GM18508 (cell line): ENCODE data around the gene IL1R2.
"Not testable (repeated sequence)": the region's sequence is repeated elsewhere in the genome, so short reads cannot be mapped to it uniquely, and the experiment has no call there.

Experiments used
- ATAC-seq: cut with Tn5 transposase; IDR thresholded peaks from one replicate; pipeline ENCODE4 v1.9.1; 2021; ENCODE audit warnings: moderate number of reproducible peaks; ENCODE audit not compliant: insufficient read depth, unreplicated experiment

Gene IL1R2

DNA sequence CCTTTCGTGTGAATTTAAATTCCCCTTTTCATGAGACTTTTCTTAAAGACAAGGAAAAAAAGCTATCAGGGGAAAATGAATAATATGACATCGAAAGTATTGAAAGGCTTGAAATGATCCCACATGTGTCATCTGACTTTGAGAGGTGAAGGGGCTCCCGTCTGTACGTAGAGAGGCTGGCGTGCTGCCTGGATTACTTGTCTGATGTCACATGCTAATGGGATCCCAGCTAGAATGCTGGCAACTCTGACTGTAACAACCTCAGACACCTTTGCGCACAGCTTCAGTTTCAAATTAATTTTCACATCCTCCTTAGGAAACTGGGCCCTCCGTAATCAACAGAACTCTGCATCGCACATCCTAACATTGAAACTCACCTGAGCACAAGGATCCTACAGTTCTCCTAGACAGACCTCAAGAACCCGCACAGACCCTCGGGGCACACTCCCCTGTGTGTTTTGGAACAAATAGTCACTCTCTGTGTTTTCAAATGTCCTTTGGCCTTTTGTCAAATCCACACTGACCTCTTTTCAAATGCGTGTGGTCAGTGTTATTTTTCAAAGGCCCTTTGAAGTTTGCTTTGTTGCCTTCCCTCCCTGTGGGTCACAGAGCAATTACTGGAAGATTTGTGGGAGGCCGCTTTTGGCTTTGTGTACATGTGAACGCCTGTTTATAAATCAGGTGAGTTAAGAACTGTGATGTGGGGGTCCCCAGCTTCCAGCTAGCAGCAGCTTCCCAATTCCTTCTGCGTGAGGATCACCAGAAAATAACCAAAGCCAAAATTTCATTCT is 65.9 kb downstream of the IL1R2 start:
- no peak for ATAC-seq

DNA sequence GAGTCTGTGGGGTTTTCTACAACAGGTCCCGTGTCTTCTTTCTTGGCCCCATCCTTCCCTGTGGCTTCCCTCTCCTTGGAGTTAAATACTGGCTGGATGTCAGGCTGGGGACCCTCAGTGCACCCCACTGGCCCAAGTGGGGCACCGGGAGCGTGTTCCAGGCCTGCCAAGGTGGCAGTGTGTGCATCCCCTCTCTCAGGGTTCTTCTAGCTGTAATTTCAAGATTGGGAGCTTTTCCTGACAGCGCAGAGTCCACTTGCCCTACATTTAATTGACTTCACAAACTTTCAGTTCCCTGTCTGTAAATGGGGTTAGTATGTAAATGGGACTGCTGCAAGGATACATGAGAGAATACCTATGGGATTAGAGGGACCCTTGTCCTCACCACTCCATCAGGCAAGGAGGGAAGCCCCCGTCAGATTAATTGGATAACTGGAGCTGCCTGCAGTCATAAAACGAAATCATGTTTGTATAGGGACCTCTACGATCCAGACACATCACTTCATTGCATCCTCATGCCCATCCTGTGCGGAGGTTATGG is 66.6 kb downstream of the IL1R2 start:
- ATAC-seq, result no peak

DNA sequence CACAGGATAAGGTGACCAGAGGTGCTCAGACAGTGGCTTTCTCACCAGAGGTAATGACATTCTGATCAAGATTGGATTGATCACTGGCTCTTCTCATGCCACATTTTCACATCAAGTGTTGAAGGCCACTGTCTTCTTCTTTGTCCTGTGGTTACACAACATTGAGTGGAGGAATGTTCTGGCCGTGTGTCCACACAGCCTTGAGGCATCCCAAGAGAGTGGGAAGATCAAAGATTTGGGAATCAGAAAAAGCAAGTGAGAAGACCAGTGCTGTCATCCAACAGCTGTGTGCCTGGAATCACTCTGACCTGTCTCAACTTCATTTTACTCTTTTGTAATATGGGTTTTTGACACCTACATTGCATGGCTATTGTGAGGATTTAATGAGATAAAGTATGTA is 67.4 kb downstream of the IL1R2 start:
- no peak for ATAC-seq

DNA sequence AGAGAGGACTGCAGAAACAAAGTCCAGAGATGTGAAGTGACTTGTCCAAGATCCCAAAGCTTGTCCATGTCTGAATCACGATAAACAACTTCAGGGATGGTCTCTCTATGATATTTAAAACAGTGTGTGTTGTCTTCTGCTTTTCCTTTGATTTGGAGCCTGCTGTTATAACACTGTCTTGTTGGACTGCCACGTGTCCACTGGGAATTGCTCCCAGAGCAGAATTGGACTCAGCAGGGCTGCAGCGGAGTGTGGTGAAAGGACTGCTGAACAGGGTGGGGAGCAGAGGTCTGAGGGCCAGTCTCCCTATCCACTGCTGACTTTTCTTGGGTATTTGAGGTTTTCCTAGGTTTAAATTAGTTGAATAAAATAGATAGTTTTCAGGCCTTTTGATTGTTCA is 68.3 kb downstream of the IL1R2 start:
- ATAC-seq, result no peak

DNA sequence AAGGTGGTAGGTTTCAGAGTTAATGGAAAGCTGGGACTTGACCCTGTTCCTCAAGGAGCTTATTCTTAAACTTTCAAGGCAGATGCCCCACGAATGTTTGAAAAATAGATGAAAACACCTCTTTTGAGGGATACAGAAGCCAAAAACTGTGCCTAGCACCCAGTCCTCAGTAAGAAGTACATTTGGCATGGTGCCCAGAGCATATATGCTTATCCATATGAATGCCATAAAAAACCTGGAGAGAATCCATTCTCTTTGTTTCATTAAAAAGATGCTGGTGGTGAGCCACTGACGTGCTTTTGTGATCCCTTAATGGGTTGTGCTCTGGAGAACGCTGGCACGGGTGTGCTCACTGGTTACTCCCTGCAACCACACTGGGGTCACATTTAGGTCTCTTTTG is 69.0 kb downstream of the IL1R2 start:
- ATAC-seq, result no peak

DNA sequence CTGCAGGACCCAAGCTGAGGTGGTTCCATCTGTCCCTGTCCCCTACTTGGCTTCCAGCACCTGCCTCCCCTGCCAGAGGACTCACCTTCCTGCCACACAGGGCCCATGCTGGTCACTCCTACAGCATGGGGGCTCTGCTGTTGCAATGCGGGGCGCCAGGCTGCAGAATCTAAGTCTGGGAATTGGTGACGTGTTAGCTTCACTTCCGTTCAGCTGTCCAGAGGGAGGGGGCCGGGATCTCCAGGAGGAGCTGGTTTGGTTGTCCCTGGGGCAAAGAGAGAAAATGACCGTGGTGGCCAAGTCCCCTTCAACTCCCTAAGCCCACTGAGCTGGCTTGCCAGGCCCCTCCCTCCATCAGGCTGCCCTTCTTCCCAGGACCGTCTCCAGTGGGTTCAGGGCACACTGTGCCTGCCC is 69.5 kb downstream of the IL1R2 start:
- no peak for ATAC-seq

DNA sequence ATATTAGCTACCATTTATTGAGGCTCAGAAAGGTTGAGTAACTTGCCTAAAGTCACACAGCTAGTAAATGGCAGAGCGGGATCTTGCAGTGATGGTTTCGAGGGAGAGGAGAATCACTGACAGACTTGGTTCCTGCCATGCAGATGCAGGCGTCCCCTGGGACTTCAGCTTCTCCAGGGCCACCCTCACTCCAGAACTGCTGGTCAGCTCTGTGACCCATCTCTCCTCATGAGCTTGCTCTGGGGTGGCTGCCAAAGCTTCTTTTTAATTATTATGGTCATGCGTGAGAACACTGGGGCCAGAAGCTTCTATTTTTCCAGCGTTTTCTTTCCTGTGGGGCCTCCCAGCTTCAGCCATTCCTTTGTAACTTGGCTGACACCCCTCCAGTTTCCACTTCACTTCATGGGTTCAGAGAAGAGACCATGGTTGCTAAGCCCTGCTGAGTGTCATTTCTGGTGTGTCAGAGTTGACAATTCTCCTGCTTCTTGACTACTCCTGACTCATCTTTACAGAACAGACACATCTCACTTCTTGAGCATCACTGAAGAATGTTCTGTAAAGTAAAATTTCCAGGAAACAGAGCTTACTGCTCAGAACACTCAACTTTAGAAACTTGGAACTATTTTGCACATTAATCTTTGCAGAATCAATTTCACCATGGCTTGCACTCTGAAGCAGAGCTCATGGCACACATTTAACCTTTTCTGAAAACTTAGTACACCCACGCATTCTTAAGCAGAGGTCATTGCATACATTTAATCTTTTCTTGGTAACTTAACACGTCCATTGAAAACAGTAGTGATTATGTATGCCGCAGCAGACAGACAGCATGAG is 70.4 kb downstream of the IL1R2 start:
- no peak for ATAC-seq

DNA sequence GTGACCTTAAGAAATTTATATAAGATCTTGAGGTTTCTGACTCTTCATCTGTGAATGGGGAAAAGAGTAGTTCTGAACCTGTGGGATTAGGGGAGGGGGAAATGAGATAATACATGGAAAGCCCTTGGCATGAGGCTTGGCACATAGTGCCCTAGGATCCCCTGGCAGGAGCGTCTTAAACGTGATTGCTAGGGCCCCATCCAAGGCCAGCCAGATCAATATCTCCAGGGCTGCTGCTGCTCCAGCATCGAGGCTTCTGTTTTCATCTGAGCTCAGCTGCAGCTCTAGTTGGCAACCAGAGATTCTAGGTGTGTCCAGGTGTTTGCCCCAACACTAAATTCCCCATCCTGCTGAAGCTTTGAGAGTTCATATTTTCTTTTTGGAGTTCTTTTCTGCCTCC is 71.0 kb downstream of the IL1R2 start:
- ATAC-seq, result no peak

DNA sequence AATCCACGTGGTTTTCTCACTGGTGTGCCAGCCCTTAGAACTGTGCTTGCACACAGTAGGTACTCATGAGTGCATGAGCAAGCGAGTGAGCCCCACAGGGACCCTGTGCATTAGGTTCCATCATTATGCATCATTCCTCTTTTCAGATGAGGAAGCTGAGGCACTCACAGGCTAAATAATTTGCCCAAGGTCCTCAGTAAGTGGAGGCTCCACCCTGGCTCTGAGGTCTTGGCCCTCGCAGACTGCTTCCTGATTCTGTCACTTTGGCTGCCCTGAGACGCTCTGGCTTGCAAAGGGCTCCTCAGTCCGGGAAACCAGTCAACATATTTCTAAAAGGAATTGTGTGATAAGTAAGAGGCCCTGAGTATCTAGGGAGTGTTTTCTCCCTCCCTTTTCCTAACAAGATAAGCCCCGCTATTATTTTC is 71.7 kb downstream of the IL1R2 start:
- no peak for ATAC-seq

DNA sequence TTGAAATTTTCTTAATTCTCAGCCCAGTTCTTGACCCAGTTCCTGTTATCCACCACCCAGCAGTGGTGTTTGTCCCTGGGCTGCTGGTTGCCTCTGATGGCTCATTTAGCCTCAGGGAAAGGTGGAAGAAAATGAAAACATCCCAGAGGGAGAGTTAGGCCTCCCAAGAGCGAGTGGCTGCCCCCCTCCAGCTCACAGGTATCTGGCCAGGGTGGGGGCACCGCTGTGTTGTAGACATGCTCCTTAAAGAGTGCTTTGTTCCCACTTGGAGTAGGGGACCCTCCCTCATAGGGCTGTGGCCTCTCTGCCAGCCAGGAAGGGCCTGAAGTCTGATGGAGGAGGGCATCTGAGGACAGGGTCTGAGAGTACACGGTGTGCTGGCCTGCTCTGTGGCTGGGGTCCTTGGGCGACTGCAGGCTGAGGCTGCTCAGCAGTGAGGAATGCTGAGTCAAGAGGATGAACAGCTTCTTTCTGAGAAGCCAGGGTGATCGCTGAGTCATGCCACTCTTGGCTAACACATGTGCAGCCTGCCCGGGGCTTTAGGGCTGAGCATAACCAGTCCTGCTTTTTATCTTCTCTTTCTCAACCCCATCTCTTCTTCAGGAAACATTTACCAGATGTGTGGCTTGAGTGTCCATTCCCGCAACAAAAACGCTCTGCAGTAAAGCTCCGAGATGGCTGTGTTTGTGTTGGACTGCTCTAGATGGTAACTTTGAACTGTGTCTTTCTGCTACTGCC is 72.3 kb downstream of the IL1R2 start:
- no peak for ATAC-seq

DNA sequence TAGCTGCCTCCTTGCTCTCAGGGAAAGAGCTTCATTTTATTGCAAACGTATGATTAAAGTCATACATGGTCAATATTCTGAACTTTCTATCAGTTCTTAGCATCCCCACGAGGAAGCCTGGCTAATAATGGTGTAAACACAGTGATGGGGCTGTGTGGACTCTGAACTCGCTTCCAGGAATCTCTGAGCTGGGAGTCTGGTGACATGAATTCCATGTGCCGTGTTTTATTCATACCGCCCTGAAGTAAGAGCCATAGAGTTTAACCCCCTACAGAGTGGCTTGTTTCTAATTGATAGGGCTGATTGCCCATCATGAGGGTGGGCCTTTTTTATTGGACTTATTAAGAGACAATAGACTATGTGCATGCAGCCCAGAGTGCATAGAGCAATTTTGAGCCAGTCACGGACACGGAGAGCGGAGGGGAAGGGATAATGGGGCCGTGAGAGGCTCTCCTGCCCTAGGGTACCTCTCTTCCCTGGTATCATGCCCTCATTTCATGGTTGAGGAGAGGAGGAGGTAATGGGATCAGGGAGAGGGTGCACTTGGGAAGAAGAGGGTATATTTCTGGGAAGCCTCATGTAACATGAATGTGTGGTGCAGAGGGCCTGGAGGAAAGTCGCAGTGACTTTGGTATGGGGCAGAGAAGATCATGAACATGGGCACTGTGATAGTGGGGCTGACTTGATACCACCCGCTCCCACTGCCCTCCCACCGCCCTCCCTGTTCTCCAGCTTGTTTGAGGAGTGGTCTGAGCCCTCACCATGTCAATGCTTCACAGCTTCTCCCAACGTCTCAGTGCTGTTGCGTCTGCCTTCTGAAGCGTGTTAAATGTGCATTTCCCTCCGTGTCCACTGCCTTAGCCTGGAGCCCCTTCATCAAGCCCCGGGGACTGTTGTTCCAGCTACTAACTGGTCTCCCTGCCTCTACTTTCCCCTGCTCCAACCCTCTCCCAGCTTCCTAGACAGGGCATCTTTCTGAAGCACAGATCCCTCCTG is 73.2 kb downstream of the IL1R2 start:
- no peak for ATAC-seq

DNA sequence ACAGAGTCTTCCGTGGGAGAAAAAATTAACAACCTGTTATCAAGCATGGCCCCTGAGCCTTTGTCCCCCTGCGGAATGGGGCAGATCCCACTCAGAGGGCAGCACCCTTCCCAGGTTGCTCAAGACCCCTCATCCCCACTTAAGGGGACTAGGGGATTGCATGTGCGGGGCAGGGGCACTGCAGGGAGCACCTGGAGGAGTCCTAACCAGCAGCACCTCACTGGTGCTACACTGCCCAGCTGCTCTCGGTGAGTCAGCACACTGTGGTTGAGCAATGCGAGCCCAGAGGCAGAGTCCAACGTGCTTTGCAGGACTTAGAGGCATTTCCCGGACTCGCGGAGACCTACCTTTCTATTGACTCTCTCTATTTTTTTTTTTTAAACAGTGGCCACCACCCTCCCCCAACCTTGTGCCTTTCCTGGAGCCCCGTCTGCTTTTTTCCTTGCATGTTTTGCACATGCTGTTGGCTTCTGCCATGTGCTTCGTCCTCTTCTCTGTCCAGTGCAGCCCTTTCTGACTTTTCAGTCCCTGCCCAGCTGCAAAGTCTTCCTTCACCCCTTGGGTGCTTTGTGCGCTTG is 74.0 kb downstream of the IL1R2 start:
- no peak for ATAC-seq

DNA sequence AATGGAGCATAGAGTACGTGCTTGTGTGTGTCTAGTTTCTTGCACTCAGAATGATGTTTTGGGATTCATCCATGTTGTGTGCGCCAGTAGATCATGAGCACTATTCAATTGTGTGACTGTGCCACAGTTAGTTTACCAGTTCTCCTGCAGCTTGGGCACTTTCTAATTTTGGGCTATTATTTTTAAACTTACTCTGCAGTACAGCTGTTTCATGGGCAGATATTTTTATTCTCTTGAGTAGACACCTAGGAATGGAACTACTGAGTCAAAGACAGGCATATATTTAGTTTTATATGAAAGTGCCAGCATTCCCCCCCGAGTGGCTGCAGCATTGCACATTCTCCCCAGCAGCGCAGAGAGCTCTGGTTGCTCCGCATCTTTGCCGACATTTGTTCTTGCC is 74.8 kb downstream of the IL1R2 start:
- no peak for ATAC-seq

DNA sequence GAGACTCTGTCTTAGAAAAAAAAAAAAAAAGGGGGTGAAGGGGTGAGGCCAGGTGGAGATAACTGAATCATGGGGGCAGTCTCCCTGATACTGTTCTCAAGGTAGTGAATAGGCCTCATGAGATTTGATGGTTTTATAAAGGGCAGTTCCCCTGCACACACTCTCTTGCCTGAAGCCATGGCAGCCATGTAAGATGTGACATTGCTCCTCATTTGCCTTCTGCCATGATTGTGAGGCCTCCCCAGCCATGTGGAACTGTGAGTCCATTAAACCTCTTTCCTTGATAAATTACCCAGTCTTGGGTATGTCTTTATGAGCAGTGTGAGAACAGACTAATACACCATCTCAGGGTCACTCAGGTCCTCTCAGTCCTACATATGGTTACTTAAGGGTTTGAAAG is 76.4 kb downstream of the IL1R2 start:
- not testable (repeated sequence) for ATAC-seq

DNA sequence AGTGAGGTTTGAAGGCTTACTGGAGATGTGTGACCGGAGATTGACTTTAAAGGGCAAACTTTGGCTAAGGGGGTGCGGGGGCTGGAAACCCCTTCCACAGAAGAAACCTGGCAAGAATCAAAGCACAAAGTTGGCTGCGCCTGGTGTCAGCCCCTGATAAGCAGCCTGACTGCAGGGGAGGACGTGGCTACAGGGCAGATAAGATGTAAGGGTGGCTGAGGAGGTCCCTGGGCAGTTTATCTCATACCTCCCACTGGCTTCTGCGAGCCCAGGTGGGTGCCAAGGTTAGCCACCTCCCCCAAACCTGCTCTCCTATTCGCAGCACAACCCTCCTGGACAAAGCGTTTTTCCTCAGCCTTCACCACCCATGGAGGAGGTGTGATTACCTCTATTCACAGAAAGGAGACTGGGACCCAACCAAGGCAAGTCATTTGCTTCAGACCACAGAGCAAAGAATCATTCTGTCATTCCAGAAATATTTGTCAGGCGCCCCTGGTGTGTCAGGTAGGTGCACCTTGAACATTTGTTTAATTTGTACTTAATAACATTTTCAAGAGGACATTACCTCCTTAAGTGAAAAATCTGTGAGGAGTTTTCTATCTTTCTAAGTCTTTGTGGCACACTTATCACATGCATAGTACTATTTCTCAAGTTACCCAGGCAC is 77.7 kb downstream of the IL1R2 start:
- no peak for ATAC-seq

DNA sequence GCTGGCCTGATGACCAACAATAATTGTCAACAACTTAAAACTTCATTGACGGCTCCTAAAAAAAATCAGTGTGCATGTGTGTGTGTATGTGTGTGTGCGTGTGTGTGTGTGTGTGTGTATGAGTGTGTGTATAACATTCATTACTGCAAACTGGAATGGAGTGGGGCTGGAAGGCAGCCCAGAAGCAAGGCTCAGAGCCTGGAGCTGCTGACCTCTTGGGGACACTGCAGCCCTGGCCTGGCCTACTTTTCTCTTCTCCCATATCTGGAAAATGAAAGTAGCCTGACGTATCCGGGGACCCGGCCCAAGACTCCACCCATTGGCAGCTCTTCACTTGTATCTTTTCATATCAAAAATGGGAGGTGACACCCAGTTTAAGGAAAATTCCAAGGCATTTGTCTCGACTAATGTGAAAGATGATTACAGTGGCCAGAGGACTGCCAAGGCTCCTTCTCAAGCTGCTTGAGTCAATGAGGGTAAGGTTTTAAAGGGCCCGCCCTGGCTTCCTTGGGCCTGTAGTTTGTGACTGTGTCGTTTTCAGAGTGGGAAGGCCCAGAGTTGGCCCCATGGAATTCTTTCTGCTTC is 78.4 kb downstream of the IL1R2 start:
- no peak for ATAC-seq

DNA sequence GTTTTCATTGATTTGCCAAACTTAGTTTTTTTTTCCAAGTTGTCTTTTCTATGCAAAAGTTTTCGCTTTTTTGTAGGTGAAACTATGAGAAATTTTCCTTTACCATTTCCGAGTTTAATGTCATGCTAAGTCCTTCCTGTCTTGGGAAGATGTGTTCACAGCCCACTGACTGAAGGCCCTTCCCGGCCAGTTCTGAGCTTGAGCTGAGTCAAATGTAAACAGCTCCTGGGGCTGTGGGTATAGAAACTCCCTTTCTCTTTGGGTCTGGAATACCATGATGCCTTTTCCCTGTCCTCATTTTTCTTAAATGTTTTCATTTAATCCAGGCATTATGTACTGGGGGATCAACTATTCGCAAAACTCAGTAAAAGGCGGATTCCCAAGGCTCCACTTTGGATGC is 81.0 kb downstream of the IL1R2 start:
- no peak for ATAC-seq

DNA sequence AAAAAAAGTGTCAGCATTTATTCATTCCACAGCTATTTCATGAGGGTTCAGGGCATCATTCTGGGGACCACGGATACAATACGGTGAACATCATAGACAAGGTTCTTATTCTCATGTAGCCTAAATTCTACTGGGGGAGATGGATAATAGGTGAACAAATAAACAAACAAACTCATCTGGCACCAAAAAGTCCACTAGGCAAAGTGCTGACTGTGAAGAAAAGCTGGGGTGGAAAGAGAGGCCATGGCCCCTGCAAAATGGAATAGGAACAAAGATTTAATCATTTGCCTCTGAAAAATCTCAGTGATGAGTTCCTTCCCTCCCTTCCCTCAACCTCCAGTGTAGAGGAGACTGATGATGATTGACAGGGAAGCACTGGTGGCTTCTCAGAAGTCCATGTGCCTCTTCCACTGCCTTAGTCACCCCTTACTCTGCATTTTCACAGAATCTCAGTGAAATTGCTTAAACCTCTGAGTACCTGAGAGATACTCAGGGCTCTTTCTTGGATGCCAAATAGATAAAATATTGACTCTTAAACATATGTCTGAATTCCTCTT is 81.5 kb downstream of the IL1R2 start:
- ATAC-seq, result no peak
